Measurements from ENCODE around the gene LAD1. TPM values are rescaled to one million over a fixed set of nuclear protein-coding genes. Genes with fewer than 3 reads are reported as not detected.

LAD1 gene
- total RNA-seq, 1 donor from 2014 or later, result not detected

- Mint-ChIP-seq H3K4me1 (peaks cover 36% of the 10 kb centered on the region), H3K27ac (ENCODE audit: unreplicated experiment) (peak overlapping the region; percentile 36), H3K36me3 (ENCODE audit: low read depth) (no peaks in the 10 kb centered on the region), H3K4me3 (no peak overlapping the region), H3K9me3 (no peaks in the 10 kb centered on the region), H3K27me3 (ENCODE audit: low read depth) (no peaks in the 10 kb centered on the region)
- DNase-seq (ENCODE audit: low read depth, low spot score), result no peak
- TF ChIP-seq, protein P1, sequence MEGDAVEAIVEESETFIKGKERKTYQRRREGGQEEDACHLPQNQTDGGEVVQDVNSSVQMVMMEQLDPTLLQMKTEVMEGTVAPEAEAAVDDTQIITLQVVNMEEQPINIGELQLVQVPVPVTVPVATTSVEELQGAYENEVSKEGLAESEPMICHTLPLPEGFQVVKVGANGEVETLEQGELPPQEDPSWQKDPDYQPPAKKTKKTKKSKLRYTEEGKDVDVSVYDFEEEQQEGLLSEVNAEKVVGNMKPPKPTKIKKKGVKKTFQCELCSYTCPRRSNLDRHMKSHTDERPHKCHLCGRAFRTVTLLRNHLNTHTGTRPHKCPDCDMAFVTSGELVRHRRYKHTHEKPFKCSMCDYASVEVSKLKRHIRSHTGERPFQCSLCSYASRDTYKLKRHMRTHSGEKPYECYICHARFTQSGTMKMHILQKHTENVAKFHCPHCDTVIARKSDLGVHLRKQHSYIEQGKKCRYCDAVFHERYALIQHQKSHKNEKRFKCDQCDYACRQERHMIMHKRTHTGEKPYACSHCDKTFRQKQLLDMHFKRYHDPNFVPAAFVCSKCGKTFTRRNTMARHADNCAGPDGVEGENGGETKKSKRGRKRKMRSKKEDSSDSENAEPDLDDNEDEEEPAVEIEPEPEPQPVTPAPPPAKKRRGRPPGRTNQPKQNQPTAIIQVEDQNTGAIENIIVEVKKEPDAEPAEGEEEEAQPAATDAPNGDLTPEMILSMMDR (conservative IDR thresholded peaks at IDR 0.05), result no peak
Measured at GRCh38 chr1:201422436-201423030, 23.4 kb upstream of the LAD1 start.

DNA sequence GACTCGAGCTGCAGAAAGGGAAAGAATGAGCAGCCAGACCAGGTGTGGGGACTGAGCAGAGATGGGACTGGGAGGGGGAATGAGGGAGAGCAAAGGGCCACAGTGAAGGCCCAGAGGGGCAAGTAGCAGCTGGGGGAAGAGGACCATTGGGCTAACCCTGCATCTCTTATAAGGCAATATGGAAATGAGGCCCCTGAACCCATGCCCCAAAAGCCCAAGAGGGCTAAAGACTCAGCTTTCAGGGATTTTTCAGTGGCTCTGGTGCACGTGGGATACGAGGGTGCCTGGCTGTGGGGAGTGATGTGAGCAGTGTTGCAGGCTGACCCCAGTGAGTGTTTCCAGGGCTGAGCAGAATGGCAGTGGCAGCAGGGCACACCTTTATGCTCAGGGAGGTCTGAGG lies 22.9 kb upstream of the LAD1 start:
- Mint-ChIP-seq H3K4me3 (no peak overlapping the region), H3K4me1 (peaks cover 38% of the 10 kb centered on the region), H3K36me3 (ENCODE audit: low read depth) (no peaks in the 10 kb centered on the region), H3K27ac (ENCODE audit: unreplicated experiment) (no peak overlapping the region), H3K9me3 (no peaks in the 10 kb centered on the region), H3K27me3 (ENCODE audit: low read depth) (no peaks in the 10 kb centered on the region)
- no peak for DNase-seq (ENCODE audit: low read depth, low spot score)
- TF ChIP-seq, protein P1 (conservative IDR thresholded peaks at IDR 0.05), result no peak

GRCh38 chr1:201421041-201421440 lies 21.9 kb upstream of the LAD1 start:
- no peak for DNase-seq (ENCODE audit: low read depth, low spot score)
- TF ChIP-seq, protein P1 (conservative IDR thresholded peaks at IDR 0.05), result no peak
- no peaks in the 10 kb centered on the region for H3K27me3 Mint-ChIP-seq (ENCODE audit: low read depth)
- H3K27ac Mint-ChIP-seq (ENCODE audit: unreplicated experiment), result peak overlapping the region; percentile 75
- no peaks in the 10 kb centered on the region for H3K9me3 Mint-ChIP-seq
- no peaks in the 10 kb centered on the region for H3K36me3 Mint-ChIP-seq (ENCODE audit: low read depth)
- H3K4me3 Mint-ChIP-seq, result no peak overlapping the region
- peaks cover 38% of the 10 kb centered on the region for H3K4me1 Mint-ChIP-seq

DNA sequence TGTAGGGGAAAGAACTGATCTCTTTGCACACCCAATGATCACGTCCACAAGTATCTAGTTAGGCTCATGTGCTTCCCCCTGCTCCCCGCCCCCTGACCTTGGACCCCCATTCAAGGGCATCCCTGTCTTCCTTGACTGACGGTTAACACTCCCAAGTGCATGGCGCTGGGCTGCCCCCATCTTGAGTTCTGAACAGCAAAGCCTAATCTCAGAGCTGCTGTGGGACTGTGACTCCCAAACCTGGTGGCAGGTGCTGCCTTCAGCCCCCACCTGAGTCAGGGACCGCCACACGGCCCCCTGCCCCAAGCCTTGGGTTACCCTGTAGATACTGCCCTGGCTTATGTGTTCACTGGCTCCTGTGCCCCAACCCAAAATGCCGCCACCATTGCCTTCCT lies 21.5 kb upstream of the LAD1 start:
- H3K9me3 Mint-ChIP-seq, result no peaks in the 10 kb centered on the region
- no peak overlapping the region for H3K4me3 Mint-ChIP-seq
- H3K36me3 Mint-ChIP-seq (ENCODE audit: low read depth), result no peaks in the 10 kb centered on the region
- TF ChIP-seq, protein P1 (conservative IDR thresholded peaks at IDR 0.05), result no peak
- H3K27ac Mint-ChIP-seq (ENCODE audit: unreplicated experiment), result peak overlapping the region; percentile 75
- no peak for DNase-seq (ENCODE audit: low read depth, low spot score)
- H3K27me3 Mint-ChIP-seq (ENCODE audit: low read depth), result no peaks in the 10 kb centered on the region
- H3K4me1 Mint-ChIP-seq, result peaks cover 38% of the 10 kb centered on the region

GRCh38 chr1:201419746-201420607 lies 20.9 kb upstream of the LAD1 start:
- DNase-seq (ENCODE audit: low read depth, low spot score), result no peak
- peak overlapping the region; percentile 10 for H3K27ac Mint-ChIP-seq (ENCODE audit: unreplicated experiment)
- TF ChIP-seq, protein P1 (conservative IDR thresholded peaks at IDR 0.05), result no peak
- no peaks in the 10 kb centered on the region for H3K9me3 Mint-ChIP-seq
- peaks cover 35% of the 10 kb centered on the region for H3K4me1 Mint-ChIP-seq
- no peaks in the 10 kb centered on the region for H3K36me3 Mint-ChIP-seq (ENCODE audit: low read depth)
- no peaks in the 10 kb centered on the region for H3K27me3 Mint-ChIP-seq (ENCODE audit: low read depth)
- H3K4me3 Mint-ChIP-seq, result no peak overlapping the region
